ENCODE measurements around the gene GOPC.

The GOPC gene

DNA sequence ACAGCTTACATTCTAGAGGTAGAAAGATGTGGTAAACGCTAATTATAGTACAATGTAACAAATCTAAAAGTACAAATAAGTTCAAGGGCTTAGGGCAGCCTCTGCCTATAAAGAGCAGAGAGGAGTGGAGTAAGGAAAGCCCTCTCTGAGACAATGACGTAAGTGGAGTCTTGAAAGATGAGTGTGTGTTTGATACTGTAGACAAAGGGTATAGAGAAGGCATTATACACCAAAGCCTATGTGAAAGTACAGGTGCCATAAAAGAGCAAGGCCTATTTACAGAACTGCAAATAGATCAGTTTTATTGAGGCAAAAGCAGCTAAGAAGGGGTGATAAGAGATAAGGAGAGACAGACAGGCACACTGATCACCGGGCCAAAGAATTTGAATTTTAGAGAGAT, 10.9 kb downstream of the GOPC start:
- Histone ChIP-seq H3K27ac (no peak overlapping the region), H2AFZ (ENCODE audit: low read depth) (no peak overlapping the region), H4K20me1 (ENCODE audit: insufficient read depth) (no peaks in the 10 kb centered on the region), H3K27me3 (ENCODE audit: insufficient read depth, low read depth) (no peaks in the 10 kb centered on the region), H3K36me3 (ENCODE audit: insufficient read depth) (no peaks in the 10 kb centered on the region), H3K4me2 (no peak overlapping the region), H3K4me1 (ENCODE audit: low read depth, poor library complexity, severe bottlenecking) (no peaks in the 10 kb centered on the region), H3K9ac (no peak overlapping the region), H3K4me3 (IDR thresholded peaks at IDR 0.05; ENCODE audit: insufficient read depth, low read depth, low read length) (no peak overlapping the region), H3K79me2 (ENCODE audit: insufficient read depth, low read depth) (no peaks in the 10 kb centered on the region)
- TF ChIP-seq, protein P1, sequence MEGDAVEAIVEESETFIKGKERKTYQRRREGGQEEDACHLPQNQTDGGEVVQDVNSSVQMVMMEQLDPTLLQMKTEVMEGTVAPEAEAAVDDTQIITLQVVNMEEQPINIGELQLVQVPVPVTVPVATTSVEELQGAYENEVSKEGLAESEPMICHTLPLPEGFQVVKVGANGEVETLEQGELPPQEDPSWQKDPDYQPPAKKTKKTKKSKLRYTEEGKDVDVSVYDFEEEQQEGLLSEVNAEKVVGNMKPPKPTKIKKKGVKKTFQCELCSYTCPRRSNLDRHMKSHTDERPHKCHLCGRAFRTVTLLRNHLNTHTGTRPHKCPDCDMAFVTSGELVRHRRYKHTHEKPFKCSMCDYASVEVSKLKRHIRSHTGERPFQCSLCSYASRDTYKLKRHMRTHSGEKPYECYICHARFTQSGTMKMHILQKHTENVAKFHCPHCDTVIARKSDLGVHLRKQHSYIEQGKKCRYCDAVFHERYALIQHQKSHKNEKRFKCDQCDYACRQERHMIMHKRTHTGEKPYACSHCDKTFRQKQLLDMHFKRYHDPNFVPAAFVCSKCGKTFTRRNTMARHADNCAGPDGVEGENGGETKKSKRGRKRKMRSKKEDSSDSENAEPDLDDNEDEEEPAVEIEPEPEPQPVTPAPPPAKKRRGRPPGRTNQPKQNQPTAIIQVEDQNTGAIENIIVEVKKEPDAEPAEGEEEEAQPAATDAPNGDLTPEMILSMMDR (conservative IDR thresholded peaks at IDR 0.05; ENCODE audit: low read depth, low read length) = no peak

DNA sequence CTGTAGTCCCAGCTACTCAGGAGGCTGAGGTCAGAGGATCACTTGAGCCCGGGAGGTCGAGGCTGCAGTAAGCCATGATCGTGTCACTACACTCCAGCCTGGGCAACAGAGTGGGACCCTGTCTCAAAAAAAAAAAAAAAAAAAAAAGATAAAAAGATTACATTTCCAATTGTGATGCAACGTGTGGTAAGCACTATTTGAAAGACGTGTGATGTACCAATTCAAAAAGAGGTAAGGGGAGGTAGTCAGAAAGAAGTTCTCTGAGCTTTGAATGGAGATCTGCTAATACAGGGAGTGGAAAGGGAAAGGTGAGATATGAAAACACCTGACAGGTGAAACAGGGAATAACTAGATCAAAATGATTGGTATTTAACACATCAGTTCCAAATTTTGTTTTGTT, 11.9 kb downstream of the GOPC start:
- Histone ChIP-seq H3K4me1 (ENCODE audit: low read depth, poor library complexity, severe bottlenecking) (no peaks in the 10 kb centered on the region), H3K27ac (no peak overlapping the region), H3K9ac (no peak overlapping the region), H4K20me1 (ENCODE audit: insufficient read depth) (no peaks in the 10 kb centered on the region), H3K27me3 (ENCODE audit: insufficient read depth, low read depth) (no peaks in the 10 kb centered on the region), H3K4me3 (IDR thresholded peaks at IDR 0.05; ENCODE audit: insufficient read depth, low read depth, low read length) (no peak overlapping the region), H2AFZ (ENCODE audit: low read depth) (no peak overlapping the region), H3K36me3 (ENCODE audit: insufficient read depth) (no peaks in the 10 kb centered on the region), H3K79me2 (ENCODE audit: insufficient read depth, low read depth) (no peaks in the 10 kb centered on the region), H3K4me2 (no peak overlapping the region)
- TF ChIP-seq, protein P1 (conservative IDR thresholded peaks at IDR 0.05; ENCODE audit: low read depth, low read length) = no peak

DNA sequence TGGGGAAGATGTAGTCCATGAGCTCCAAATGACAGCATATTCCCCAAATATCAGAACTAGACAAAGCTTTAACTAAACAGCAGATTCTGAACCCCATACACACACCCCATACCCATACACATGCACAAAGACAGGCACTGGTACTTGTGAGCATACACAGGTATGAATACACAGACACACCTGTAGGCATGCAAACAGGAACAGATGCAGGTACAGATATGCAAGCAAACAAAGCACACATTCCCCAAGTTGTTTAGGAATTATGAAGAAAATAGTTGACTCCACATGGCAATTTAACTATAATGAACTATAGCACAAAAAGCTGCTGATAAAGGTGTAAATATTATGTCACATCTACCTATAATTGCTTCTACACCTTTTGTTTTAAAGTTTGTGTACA, 16.7 kb downstream of the GOPC start:
- Histone ChIP-seq H3K4me1 (ENCODE audit: low read depth, poor library complexity, severe bottlenecking) (no peaks in the 10 kb centered on the region), H3K79me2 (ENCODE audit: insufficient read depth, low read depth) (no peaks in the 10 kb centered on the region), H3K4me2 (no peak overlapping the region), H3K4me3 (IDR thresholded peaks at IDR 0.05; ENCODE audit: insufficient read depth, low read depth, low read length) (no peak overlapping the region), H3K27me3 (ENCODE audit: insufficient read depth, low read depth) (no peaks in the 10 kb centered on the region), H3K27ac (no peak overlapping the region), H4K20me1 (ENCODE audit: insufficient read depth) (no peaks in the 10 kb centered on the region), H3K36me3 (ENCODE audit: insufficient read depth) (no peaks in the 10 kb centered on the region), H3K9ac (no peak overlapping the region), H2AFZ (ENCODE audit: low read depth) (no peak overlapping the region)
- TF ChIP-seq, protein P1 (conservative IDR thresholded peaks at IDR 0.05; ENCODE audit: low read depth, low read length) = no peak

DNA sequence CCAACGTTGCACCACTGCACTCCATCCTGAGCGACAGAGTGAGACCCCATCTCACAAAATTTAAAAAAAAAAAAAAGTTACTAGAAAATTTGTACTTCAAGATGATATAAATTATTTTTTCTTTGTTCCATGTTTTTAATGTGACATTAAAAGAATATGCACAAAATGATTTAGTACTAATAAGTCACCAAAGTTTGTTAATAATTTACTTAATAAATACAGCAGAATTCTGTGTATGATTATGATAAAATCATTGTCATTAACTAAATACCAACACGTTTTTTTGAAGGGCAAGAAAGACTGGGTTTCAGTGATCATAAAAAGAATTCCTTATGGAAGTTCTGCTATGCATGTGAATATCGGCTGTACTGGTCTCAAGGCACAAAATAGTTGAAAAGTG, 28.1 kb downstream of the GOPC start:
- Histone ChIP-seq H3K4me1 (ENCODE audit: low read depth, poor library complexity, severe bottlenecking) (peaks cover 7% of the 10 kb centered on the region), H3K27me3 (ENCODE audit: insufficient read depth, low read depth) (no peaks in the 10 kb centered on the region), H3K27ac (no peak overlapping the region), H3K4me2 (no peak overlapping the region), H4K20me1 (ENCODE audit: insufficient read depth) (no peaks in the 10 kb centered on the region), H3K79me2 (ENCODE audit: insufficient read depth, low read depth) (no peaks in the 10 kb centered on the region), H3K36me3 (ENCODE audit: insufficient read depth) (no peaks in the 10 kb centered on the region), H2AFZ (ENCODE audit: low read depth) (no peak overlapping the region), H3K9ac (no peak overlapping the region), H3K4me3 (IDR thresholded peaks at IDR 0.05; ENCODE audit: insufficient read depth, low read depth, low read length) (no peak overlapping the region)
- TF ChIP-seq, protein P1 (conservative IDR thresholded peaks at IDR 0.05; ENCODE audit: low read depth, low read length) = no peak
